Natural killer cell (primary cell): ENCODE results near the gene ECE1. TPM values are rescaled to one million over a fixed set of nuclear protein-coding genes. Genes with fewer than 3 reads are reported as not detected.

ENCODE experiments used
- ATAC-seq, 3 donors: fragments of 150-1000 bp in 2 of 3; fragments of 200-7000 bp in 1 of 3; cut with Tn5 transposase; 1 replicate in 1 of 3; 2 replicates in 2 of 3; pipeline ENCODE4 v1.10.0; 2021; ENCODE audit warnings: mild to moderate bottlenecking in 2 of 3, moderate library complexity in 2 of 3
- DNase-seq, 2 donors: peaks; one replicate each; pipeline versions ENCODE4 v3.0.0 to v3.0.0-alpha.2; 2013 to 2021; ENCODE audit warnings: mixed read lengths in 1 of 2
- H3K27ac ChIP-seq: one replicate; pipeline ENCODE4 v1.5.1; 2013; ENCODE audit warnings: mild to moderate bottlenecking, low read length
- H3K27me3 ChIP-seq: one replicate; pipeline ENCODE4 v1.6.1; 2013; ENCODE audit warnings: low read length; ENCODE audit not compliant: control insufficient read depth, insufficient read depth
- H3K36me3 ChIP-seq: one replicate; pipeline ENCODE4 v1.6.1; 2013; ENCODE audit warnings: low read length; ENCODE audit not compliant: control insufficient read depth, insufficient read depth
- H3K4me1 ChIP-seq: one replicate; pipeline ENCODE4 v1.6.1; 2013; ENCODE audit warnings: low read length; ENCODE audit not compliant: control insufficient read depth, insufficient read depth
- H3K4me3 ChIP-seq: one replicate; pipeline ENCODE4 v1.5.1; 2013; ENCODE audit warnings: low read length
- H3K9me3 ChIP-seq: one replicate; pipeline ENCODE4 v1.6.1; 2013; ENCODE audit warnings: low read length; ENCODE audit not compliant: control insufficient read depth, insufficient read depth
- H3K27ac Mint-ChIP-seq, 2 donors: one replicate each; pipeline ENCODE4 v1.8.0; 2022; ENCODE audit warnings: mild to moderate bottlenecking in 2 of 2, mixed read lengths in 2 of 2, moderate library complexity in 1 of 2
- H3K27me3 Mint-ChIP-seq, 2 donors: one replicate each; pipeline ENCODE4 v1.8.0; 2022; ENCODE audit warnings: low read depth in 2 of 2, mixed read lengths in 2 of 2
- H3K36me3 Mint-ChIP-seq: one replicate; pipeline ENCODE4 v1.8.0; 2022; ENCODE audit warnings: mixed read lengths
- H3K4me1 Mint-ChIP-seq, 2 donors: one replicate each; pipeline ENCODE4 v1.8.0; 2022; ENCODE audit warnings: mixed read lengths in 2 of 2
- H3K4me3 Mint-ChIP-seq: one replicate; pipeline ENCODE4 v1.8.0; 2022; ENCODE audit warnings: mild to moderate bottlenecking, moderate library complexity, mixed read lengths
- H3K9me3 Mint-ChIP-seq, 2 donors: one replicate each; pipeline ENCODE4 v1.8.0; 2022; ENCODE audit warnings: mixed read lengths in 2 of 2
- CTCF ChIP-seq: fragments of 200-600 bp; IDR thresholded peaks from one replicate; pipeline ENCODE4 v1.8.0; 2022; ENCODE audit warnings: antibody characterized with exemption
- WGBS: methylation state at CpG from one replicate; pipeline ENCODE4 v1.1.7; 2013; ENCODE audit warnings: missing lambda C conversion rate; ENCODE audit not compliant: insufficient coverage; 5-methylcytosine and 5-hydroxymethylcytosine counted together
- intact Hi-C: fragments of 100-400 bp; cut with micrococcal nuclease; formaldehyde crosslinking; loops from one replicate; pipeline ENCODE4 v1.14.2; 2022
- total RNA-seq, 4 donors: library from RNA; stranded (reverse); fragments of 120-200 nt in 1 of 4; gene quantifications; one replicate each; pipeline versions ENCODE4 v1.2.3 to v1.2.4, GENCODE V29; 2013 to 2022

The ECE1 gene
- 10 to 100 TPM; 47.2 to 70.1 (median 50.7) TPM for total RNA-seq
- 33.3 TPM for total RNA-seq (2013)

DNA sequence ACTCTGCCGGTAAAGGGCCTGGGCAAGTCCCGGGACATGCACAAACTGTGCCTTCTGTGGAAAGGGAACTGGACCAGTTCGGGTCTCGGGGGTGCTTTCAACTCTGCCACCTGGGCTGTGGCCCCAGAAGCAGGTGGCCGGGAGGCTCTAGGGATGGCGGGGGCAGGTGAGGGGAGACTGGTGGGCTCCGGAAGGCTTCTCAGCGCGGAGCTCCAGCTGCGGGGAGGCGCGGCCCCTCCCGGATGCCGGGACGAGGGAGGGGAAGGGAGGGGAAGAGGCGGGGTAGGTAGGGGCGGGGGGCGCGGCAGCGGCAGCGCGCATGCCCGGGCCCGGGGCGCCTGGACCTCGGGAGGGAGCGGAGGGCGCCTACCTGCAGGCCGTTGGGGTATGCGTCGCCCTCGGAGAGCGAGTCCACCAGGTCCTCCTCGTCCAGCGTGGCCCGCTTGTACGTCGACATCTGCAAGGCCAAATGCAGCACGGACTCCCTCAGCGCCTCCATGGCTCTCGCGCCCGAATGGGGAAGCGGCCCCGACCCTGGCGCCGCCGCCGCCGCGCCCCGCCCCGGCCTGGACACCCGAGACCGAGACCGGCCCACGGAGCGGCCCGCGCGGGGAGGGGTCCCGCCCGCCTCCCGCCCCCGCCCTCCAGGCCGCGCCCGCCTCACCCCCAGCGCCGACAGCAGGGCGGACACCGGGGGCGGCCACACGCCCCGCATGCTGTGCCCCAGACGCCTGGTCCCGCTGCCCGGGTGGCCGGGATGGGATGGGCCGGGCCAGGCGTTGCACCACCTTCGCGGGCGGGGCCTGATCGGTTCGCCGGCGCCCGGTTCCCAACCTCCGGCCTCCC lies at the start of gene ECE1:
ECE1 (minus strand) TSS at position 764 of the 846 bp plus-strand sequence; CDS start at position 715, 49 bp downstream.
- Histone ChIP-seq H3K27ac (peak within 1 kb of the TSS; percentile 73), H3K36me3 (no peaks in the 10 kb centered on the region), H3K27me3 (no peaks in the 10 kb centered on the region), H3K4me1 (peaks cover 59% of the 10 kb centered on the region), H3K4me3 (peak within 1 kb of the TSS; percentile 44), H3K9me3 (no peaks in the 10 kb centered on the region)
- ATAC-seq, result no peak
- Mint-ChIP-seq H3K36me3 (no peaks in the 10 kb centered on the region), H3K27me3 (peaks cover 5 to 8% of the 10 kb centered on the region in 2 donors), H3K27ac (peak within 1 kb of the TSS; percentile 23 to 86), H3K4me1 (peaks cover 41 to 57% of the 10 kb centered on the region in 2 donors), H3K9me3 (no peaks in the 10 kb centered on the region), H3K4me3 (peak within 1 kb of the TSS; percentile 87)
- peak; percentile 35 to 74 for DNase-seq
- WGBS, result under 1% methylated on average over 90 of the region's 90 CpGs
- TF ChIP-seq CTCF, result no peak
- intact Hi-C loops, result no loop called here

DNA sequence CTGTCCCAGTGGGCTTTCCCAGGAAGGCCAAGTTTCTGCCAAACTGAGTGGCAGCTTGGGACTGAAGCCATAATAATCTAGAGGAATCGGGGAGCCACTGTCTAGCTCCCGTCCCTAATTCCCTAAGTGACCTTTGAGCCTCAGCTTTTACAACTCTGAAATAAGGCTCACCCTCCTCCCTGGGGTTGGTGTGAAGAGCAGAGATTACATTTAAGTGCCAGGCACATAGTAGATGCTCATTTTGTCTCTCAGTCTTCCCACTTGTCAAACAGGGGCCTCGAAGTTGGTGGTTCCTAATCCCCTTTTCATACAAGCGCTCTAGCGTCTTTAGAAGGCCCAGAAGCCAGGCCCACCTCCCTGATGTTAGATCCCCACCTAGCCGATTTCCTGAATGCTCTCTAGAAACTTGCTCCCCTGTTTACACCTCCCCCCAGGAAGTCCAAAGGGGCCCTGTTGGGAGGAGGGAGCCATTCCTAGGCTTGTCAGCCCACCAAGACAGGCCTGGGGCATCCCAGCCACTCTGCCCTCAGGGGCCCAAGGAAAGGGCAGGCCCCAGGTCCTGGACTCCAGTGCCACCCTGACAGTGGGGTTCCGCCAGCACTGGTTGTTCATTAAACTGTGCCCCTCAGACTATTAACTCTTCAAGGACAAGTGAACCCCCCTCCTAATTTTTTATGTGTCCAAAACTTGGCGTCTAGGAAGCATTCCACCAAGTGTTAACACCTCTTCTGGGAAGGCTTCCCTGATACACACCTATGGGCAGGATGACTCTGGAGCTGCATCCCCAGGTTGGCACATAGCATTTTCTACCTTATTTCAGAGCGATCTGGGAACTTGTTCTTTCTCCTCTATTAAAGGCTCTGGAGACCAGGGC lies 49.3 kb upstream of the ECE1 start:
- Histone ChIP-seq H3K36me3 (no peaks in the 10 kb centered on the region), H3K4me3 (no peak overlapping the region), H3K27ac (no peak overlapping the region), H3K9me3 (no peaks in the 10 kb centered on the region), H3K4me1 (peaks cover 68% of the 10 kb centered on the region), H3K27me3 (no peaks in the 10 kb centered on the region)
- no peaks in the 10 kb centered on the region for H3K36me3 Mint-ChIP-seq
- 95% methylated on average over 8 of the region's 9 CpGs for WGBS
- H3K4me3 Mint-ChIP-seq, result no peak overlapping the region
- DNase-seq, result no peak
- peaks cover 60 to 91% of the 10 kb centered on the region in 2 donors for H3K4me1 Mint-ChIP-seq
- no peaks in the 10 kb centered on the region for H3K27me3 Mint-ChIP-seq
- TF ChIP-seq CTCF, result no peak
- intact Hi-C loops, result loop anchor here (10.0 kb wide), 1 partner anchor 685 kb away; no protein-coding TSS in a partner anchor
- no peaks in the 10 kb centered on the region for H3K9me3 Mint-ChIP-seq
- no peak for ATAC-seq
- H3K27ac Mint-ChIP-seq, result no peak overlapping the region

GRCh38 chr1:21338573-21339355 lies 48.5 kb upstream of the ECE1 start:
- Histone ChIP-seq H3K4me1 (peaks cover 68% of the 10 kb centered on the region), H3K9me3 (no peaks in the 10 kb centered on the region), H3K27me3 (no peaks in the 10 kb centered on the region), H3K36me3 (no peaks in the 10 kb centered on the region), H3K4me3 (no peak overlapping the region), H3K27ac (no peak overlapping the region)
- peaks cover 60 to 91% of the 10 kb centered on the region in 2 donors for H3K4me1 Mint-ChIP-seq
- H3K27me3 Mint-ChIP-seq, result no peaks in the 10 kb centered on the region
- no peaks in the 10 kb centered on the region for H3K36me3 Mint-ChIP-seq
- ATAC-seq, result no peak
- H3K4me3 Mint-ChIP-seq, result no peak overlapping the region
- DNase-seq, result no peak
- H3K9me3 Mint-ChIP-seq, result no peaks in the 10 kb centered on the region
- no peak for TF ChIP-seq CTCF
- WGBS, result 94% methylated on average over 10 of the region's 10 CpGs
- intact Hi-C loops, result loop anchor here (10.0 kb wide), 1 partner anchor 686 kb away; no protein-coding TSS in a partner anchor
- peak overlapping the region in 1 of 2 donors; percentile 24 for H3K27ac Mint-ChIP-seq
